Neural progenitor cell (in vitro differentiated cells): Measurements from ENCODE around the gene MAP2K5.

Experiments
- CTCF ChIP-seq: fragments of 200-600 bp; sonication (generic); IDR thresholded peaks from 2 replicates; pipeline ENCODE4 v1.5.1; 2017; ENCODE audit warnings: antibody characterized with exemption, mild to moderate bottlenecking
- EZH2 ChIP-seq: fragments of 200-600 bp; sonication (generic); IDR thresholded peaks from 2 replicates; pipeline ENCODE4 v1.6.1; 2017; ENCODE audit warnings: antibody characterized with exemption, mild to moderate bottlenecking, moderate library complexity
- EZH2phosphoT487 ChIP-seq: fragments of 200-600 bp; sonication (generic); IDR thresholded peaks from 2 replicates; pipeline ENCODE4 v1.6.1; 2017; ENCODE audit warnings: antibody characterized with exemption

- TF ChIP-seq CTCF (peak; percentile 88), EZH2 (no peak), EZH2phosphoT487 (no peak)
Measured at GRCh38 chr15:67836477-67836876, 294.0 kb downstream of the MAP2K5 start.
